Measurements from ENCODE around the gene CYP26B1. TPM values are rescaled to one million over a fixed set of nuclear protein-coding genes. Genes with fewer than 3 reads are reported as not detected.

The CYP26B1 gene
- total RNA-seq, 1 donor from 2014 or later: 1.2 TPM

GRCh38 chr2:72103161-72103560 lies 44.5 kb downstream of the CYP26B1 start:
- no peak for DNase-seq (ENCODE audit: low read depth)
- no peak overlapping the region for H2AFZ ChIP-seq (ENCODE audit: low read depth, low read length)
- no peak for FAIRE-seq
- no peaks in the 10 kb centered on the region for H3K4me1 ChIP-seq (ENCODE audit: insufficient read depth, low read length)
- no peak overlapping the region for H3K27ac ChIP-seq (ENCODE audit: low read depth, low read length)
- no peak overlapping the region for H3K4me3 Mint-ChIP-seq (ENCODE audit: unreplicated experiment)
- no peak overlapping the region for H3K27ac Mint-ChIP-seq (ENCODE audit: unreplicated experiment)
- H3K27me3 Mint-ChIP-seq (ENCODE audit: low read depth, unreplicated experiment): peaks cover 8% of the 10 kb centered on the region
- no peaks in the 10 kb centered on the region for H3K79me2 ChIP-seq (ENCODE audit: insufficient read depth, low read length)
- H3K36me3 ChIP-seq (ENCODE audit: insufficient read depth, low read length): no peaks in the 10 kb centered on the region
- peaks cover 6% of the 10 kb centered on the region for H3K27me3 ChIP-seq (ENCODE audit: insufficient read depth, low read length)
- no peaks in the 10 kb centered on the region for H4K20me1 ChIP-seq (ENCODE audit: insufficient read depth, low read length)
- TF ChIP-seq EZH2 (IDR thresholded peaks at IDR 0.05; ENCODE audit: insufficient read depth, low read length): no peak
- TF ChIP-seq, protein P1, sequence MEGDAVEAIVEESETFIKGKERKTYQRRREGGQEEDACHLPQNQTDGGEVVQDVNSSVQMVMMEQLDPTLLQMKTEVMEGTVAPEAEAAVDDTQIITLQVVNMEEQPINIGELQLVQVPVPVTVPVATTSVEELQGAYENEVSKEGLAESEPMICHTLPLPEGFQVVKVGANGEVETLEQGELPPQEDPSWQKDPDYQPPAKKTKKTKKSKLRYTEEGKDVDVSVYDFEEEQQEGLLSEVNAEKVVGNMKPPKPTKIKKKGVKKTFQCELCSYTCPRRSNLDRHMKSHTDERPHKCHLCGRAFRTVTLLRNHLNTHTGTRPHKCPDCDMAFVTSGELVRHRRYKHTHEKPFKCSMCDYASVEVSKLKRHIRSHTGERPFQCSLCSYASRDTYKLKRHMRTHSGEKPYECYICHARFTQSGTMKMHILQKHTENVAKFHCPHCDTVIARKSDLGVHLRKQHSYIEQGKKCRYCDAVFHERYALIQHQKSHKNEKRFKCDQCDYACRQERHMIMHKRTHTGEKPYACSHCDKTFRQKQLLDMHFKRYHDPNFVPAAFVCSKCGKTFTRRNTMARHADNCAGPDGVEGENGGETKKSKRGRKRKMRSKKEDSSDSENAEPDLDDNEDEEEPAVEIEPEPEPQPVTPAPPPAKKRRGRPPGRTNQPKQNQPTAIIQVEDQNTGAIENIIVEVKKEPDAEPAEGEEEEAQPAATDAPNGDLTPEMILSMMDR (IDR thresholded peaks at IDR 0.05; ENCODE audit: insufficient read depth, low read depth, low read length): no peak
- H3K9me3 Mint-ChIP-seq (ENCODE audit: unreplicated experiment): peaks cover 2% of the 10 kb centered on the region
- H3K4me2 ChIP-seq (ENCODE audit: low read length): no peak overlapping the region
- peaks cover 9% of the 10 kb centered on the region for H3K4me1 Mint-ChIP-seq (ENCODE audit: low read depth, unreplicated experiment)
- H3K9ac ChIP-seq (ENCODE audit: low read length): no peak overlapping the region
- no peak overlapping the region for H3K4me3 ChIP-seq (ENCODE audit: insufficient read depth, low read depth, low read length)
- H3K36me3 Mint-ChIP-seq (ENCODE audit: low read depth, unreplicated experiment): no peaks in the 10 kb centered on the region
- H3K9me3 ChIP-seq (ENCODE audit: insufficient read depth, low read depth, low read length): no peaks in the 10 kb centered on the region

GRCh38 chr2:72098935-72099334 lies 48.7 kb downstream of the CYP26B1 start:
- H3K36me3 Mint-ChIP-seq (ENCODE audit: low read depth, unreplicated experiment): no peaks in the 10 kb centered on the region
- no peak for FAIRE-seq

DNA sequence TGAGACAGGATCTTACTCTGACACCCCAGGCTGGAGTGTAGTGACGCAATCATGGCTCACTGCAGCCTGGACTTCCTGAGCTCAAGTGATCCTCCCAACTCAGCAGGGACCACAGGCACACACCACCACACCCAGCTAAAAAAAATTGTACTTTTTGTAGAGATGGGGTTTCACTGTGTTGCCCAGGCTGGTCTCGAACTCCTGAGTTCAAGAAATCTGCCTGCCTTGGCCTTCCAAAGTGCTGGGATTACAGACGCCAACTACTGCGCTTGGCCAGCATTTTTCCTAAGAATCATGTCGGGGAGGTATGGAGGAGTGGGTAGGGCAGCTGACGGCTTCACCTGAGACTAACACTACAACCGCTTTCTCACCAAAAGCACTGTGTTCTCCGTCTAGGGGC lies 50.4 kb downstream of the CYP26B1 start:
- no peaks in the 10 kb centered on the region for H4K20me1 ChIP-seq (ENCODE audit: insufficient read depth, low read length)
- no peak overlapping the region for H3K27ac ChIP-seq (ENCODE audit: low read depth, low read length)
- H3K9me3 ChIP-seq (ENCODE audit: insufficient read depth, low read depth, low read length): no peaks in the 10 kb centered on the region
- H2AFZ ChIP-seq (ENCODE audit: low read depth, low read length): no peak overlapping the region
- TF ChIP-seq, protein P1 (IDR thresholded peaks at IDR 0.05; ENCODE audit: insufficient read depth, low read depth, low read length): no peak
- Mint-ChIP-seq H3K27me3 (ENCODE audit: low read depth, unreplicated experiment) (peaks cover 19% of the 10 kb centered on the region), H3K27ac (ENCODE audit: unreplicated experiment) (no peak overlapping the region), H3K4me1 (ENCODE audit: low read depth, unreplicated experiment) (no peaks in the 10 kb centered on the region), H3K36me3 (ENCODE audit: low read depth, unreplicated experiment) (no peaks in the 10 kb centered on the region), H3K9me3 (ENCODE audit: unreplicated experiment) (no peaks in the 10 kb centered on the region), H3K4me3 (ENCODE audit: unreplicated experiment) (no peak overlapping the region)
- H3K4me2 ChIP-seq (ENCODE audit: low read length): no peak overlapping the region
- no peak overlapping the region for H3K4me3 ChIP-seq (ENCODE audit: insufficient read depth, low read depth, low read length)
- H3K36me3 ChIP-seq (ENCODE audit: insufficient read depth, low read length): no peaks in the 10 kb centered on the region
- H3K79me2 ChIP-seq (ENCODE audit: insufficient read depth, low read length): no peaks in the 10 kb centered on the region
- DNase-seq (ENCODE audit: low read depth) (no peak), FAIRE-seq (no peak)
- peaks cover 6% of the 10 kb centered on the region for H3K27me3 ChIP-seq (ENCODE audit: insufficient read depth, low read length)
- no peak overlapping the region for H3K9ac ChIP-seq (ENCODE audit: low read length)
- no peaks in the 10 kb centered on the region for H3K4me1 ChIP-seq (ENCODE audit: insufficient read depth, low read length)

More at GRCh38 chr2:72098935-72099334, 48.7 kb downstream of the CYP26B1 start:
- Mint-ChIP-seq H3K4me3 (ENCODE audit: unreplicated experiment) (no peak overlapping the region), H3K9me3 (ENCODE audit: unreplicated experiment) (peaks cover 2% of the 10 kb centered on the region), H3K27me3 (ENCODE audit: low read depth, unreplicated experiment) (peaks cover 20% of the 10 kb centered on the region), H3K4me1 (ENCODE audit: low read depth, unreplicated experiment) (peaks cover 6% of the 10 kb centered on the region), H3K27ac (ENCODE audit: unreplicated experiment) (no peak overlapping the region)
- H3K9me3 ChIP-seq (ENCODE audit: insufficient read depth, low read depth, low read length): no peaks in the 10 kb centered on the region
- H3K4me2 ChIP-seq (ENCODE audit: low read length): no peak overlapping the region
- H3K79me2 ChIP-seq (ENCODE audit: insufficient read depth, low read length): no peaks in the 10 kb centered on the region
- H2AFZ ChIP-seq (ENCODE audit: low read depth, low read length): no peak overlapping the region
- H3K27me3 ChIP-seq (ENCODE audit: insufficient read depth, low read length): peaks cover 6% of the 10 kb centered on the region
- H4K20me1 ChIP-seq (ENCODE audit: insufficient read depth, low read length): no peaks in the 10 kb centered on the region
- TF ChIP-seq, protein P1 (IDR thresholded peaks at IDR 0.05; ENCODE audit: insufficient read depth, low read depth, low read length): no peak
- no peak for TF ChIP-seq EZH2 (IDR thresholded peaks at IDR 0.05; ENCODE audit: insufficient read depth, low read length)
- H3K36me3 ChIP-seq (ENCODE audit: insufficient read depth, low read length): no peaks in the 10 kb centered on the region
- no peak for DNase-seq (ENCODE audit: low read depth)
- H3K4me1 ChIP-seq (ENCODE audit: insufficient read depth, low read length): no peaks in the 10 kb centered on the region
- H3K9ac ChIP-seq (ENCODE audit: low read length): no peak overlapping the region
- no peak overlapping the region for H3K4me3 ChIP-seq (ENCODE audit: insufficient read depth, low read depth, low read length)
- no peak overlapping the region for H3K27ac ChIP-seq (ENCODE audit: low read depth, low read length)

Data from astrocyte (in vitro differentiated cells and primary cell).